Testis (tissue), 3 donors: ENCODE measurements around the gene TMEM9. TPM values are rescaled to one million over a fixed set of nuclear protein-coding genes. Genes with fewer than 3 reads are reported as not detected.
A peak's percentile ranks its signal among the peaks of the same experiment; 100 is the strongest.

ENCODE experiments used
- DNase-seq: peaks from one replicate; pipeline ENCODE4 v3.0.0-alpha.2; 2019
- H3K27ac ChIP-seq, 2 donors: fragments of 200-600 bp; sonication (generic); one replicate each; pipeline ENCODE4 v1.5.1; 2019
- H3K27me3 ChIP-seq: fragments of 200-600 bp; sonication (generic); one replicate; pipeline ENCODE4 v1.5.1; 2019
- H3K36me3 ChIP-seq: fragments of 200-600 bp; sonication (generic); one replicate; pipeline ENCODE4 v1.5.1; 2017; ENCODE audit warnings: low read depth; ENCODE audit errors: missing control alignments
- H3K4me1 ChIP-seq: fragments of 200-600 bp; sonication (generic); one replicate; pipeline ENCODE4 v1.5.1; 2019
- H3K4me3 ChIP-seq, 2 donors: fragments of 200-600 bp; sonication (generic); one replicate each; pipeline ENCODE4 v1.5.1; 2017 to 2019
- H3K9me3 ChIP-seq: fragments of 200-600 bp; sonication (generic); one replicate; pipeline ENCODE4 v1.5.1; 2017
- POLR2A ChIP-seq: fragments of 450-650 bp; IDR thresholded peaks from one replicate; pipeline ENCODE4 v1.6.1; 2017; ENCODE audit warnings: antibody characterized with exemption, mild to moderate bottlenecking, moderate library complexity
- WGBS, 2 donors: methylation state at CpG; one replicate each; pipeline ENCODE4 v1.1.5; 2018; 5-methylcytosine and 5-hydroxymethylcytosine counted together
- intact Hi-C: fragments of 100-400 bp; cut with DNase I; formaldehyde crosslinking; loops from one replicate; pipeline ENCODE4 v1.15.1; 2023; ENCODE audit warnings: low total_unique reads
- polyA plus RNA-seq: library from polyadenylated mRNA; stranded (reverse); fragments of 350-450 nt; fragmentation: Illumina TruSeq; extraction: RNeasy Lipid Tissue Mini Kit (QIAGEN cat#74804); gene quantifications from one replicate; pipeline ENCODE4 v1.2.3, GENCODE V29; 2014; ENCODE audit warnings: low read depth, low replicate concordance; ENCODE audit not compliant: insufficient read depth
- total RNA-seq, 2 donors: library from RNA; depleted of rRNA; stranded (reverse); fragments of >200 nt; gene quantifications; one replicate each; pipeline ENCODE4 v1.2.3, GENCODE V29; 2016
- TF ChIP-seq, protein P1 (sequence below), 3 experiments: fragments of 450-650 bp in 2 of 3; fragments of 200-600 bp in 1 of 3; sonication (generic) in 1 of 3; IDR thresholded peaks; one replicate each; pipeline ENCODE4 v1.5.1; 2016 to 2019; ENCODE audit warnings: antibody characterized with exemption in 3 of 3, mild to moderate bottlenecking in 2 of 3, moderate library complexity in 1 of 3

The TMEM9 gene
- total and polyA plus RNA-seq, 3 donors from 2014 or later, result 101 to 134 (median 124) TPM

DNA sequence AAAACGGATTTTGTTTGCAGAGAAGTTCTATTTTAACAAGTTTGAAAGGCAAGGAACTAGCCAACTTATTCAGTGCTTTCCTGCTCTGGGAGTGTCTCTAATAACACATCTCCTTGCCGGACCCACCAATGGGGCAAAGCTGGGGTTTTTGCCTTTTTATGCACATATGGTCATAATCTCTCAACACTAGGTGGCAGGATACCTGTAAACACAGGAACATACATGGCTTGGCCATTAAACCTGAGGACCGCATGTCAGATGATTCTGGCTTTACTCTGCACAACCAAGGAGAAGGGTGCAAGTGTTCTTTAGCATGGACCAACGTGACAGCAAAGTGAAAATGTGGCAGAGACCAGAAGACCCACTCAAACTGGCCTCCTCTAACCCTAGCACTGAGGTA, 4.9 kb downstream of the TMEM9 start:
- TF ChIP-seq POLR2A, result no peak
- TF ChIP-seq, protein P1, sequence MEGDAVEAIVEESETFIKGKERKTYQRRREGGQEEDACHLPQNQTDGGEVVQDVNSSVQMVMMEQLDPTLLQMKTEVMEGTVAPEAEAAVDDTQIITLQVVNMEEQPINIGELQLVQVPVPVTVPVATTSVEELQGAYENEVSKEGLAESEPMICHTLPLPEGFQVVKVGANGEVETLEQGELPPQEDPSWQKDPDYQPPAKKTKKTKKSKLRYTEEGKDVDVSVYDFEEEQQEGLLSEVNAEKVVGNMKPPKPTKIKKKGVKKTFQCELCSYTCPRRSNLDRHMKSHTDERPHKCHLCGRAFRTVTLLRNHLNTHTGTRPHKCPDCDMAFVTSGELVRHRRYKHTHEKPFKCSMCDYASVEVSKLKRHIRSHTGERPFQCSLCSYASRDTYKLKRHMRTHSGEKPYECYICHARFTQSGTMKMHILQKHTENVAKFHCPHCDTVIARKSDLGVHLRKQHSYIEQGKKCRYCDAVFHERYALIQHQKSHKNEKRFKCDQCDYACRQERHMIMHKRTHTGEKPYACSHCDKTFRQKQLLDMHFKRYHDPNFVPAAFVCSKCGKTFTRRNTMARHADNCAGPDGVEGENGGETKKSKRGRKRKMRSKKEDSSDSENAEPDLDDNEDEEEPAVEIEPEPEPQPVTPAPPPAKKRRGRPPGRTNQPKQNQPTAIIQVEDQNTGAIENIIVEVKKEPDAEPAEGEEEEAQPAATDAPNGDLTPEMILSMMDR (IDR thresholded peaks at IDR 0.05), result peak in 1 of 3 experiments; percentile 31
- no peak for DNase-seq
- Histone ChIP-seq H3K4me1 (peaks cover 11% of the 10 kb centered on the region), H3K27ac (no peak overlapping the region), H3K4me3 (no peak overlapping the region), H3K9me3 (no peaks in the 10 kb centered on the region), H3K36me3 (no peaks in the 10 kb centered on the region), H3K27me3 (no peaks in the 10 kb centered on the region)
- intact Hi-C loops, result no loop called here
- WGBS, 2 donors, result 76 to 82% methylated on average over 4 of the region's 4 CpGs

DNA sequence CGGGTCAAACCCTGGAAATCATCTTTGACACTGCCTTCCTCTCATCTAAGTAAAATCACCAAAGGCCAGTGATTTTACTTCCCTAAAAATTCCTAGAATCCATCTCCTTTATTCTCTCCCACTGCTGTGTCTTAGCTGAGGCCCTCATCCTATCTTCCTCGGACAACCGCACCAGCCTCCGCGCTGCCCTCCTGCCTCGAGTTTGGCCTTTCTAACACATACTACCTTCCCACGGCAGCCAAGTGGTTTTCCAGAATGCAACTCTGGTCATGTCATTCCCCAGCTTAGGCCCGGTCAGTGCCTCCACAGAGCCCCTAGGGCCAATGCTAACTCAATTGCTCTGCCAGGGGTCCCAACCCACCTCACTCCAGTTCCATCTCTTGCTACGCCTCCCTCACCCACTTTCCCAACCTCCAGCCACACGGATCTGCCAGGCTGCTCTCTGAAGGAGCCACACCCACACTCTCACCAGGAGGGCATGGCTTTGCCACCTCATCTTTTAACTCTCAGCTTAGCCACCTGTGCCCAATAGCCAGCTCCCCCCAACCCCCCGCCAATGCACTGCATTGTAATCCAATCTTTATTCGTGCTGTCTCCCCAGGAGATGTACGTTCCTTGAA, 6.8 kb downstream of the TMEM9 start:
- 94% methylated on average over 11 to 12 of the region's 13 CpGs for WGBS, 2 donors
- intact Hi-C loops, result no loop called here
- TF ChIP-seq, protein P1 (IDR thresholded peaks at IDR 0.05), result no peak
- no peak for TF ChIP-seq POLR2A
- Histone ChIP-seq H3K4me1 (peaks cover 9% of the 10 kb centered on the region), H3K36me3 (no peaks in the 10 kb centered on the region), H3K4me3 (no peak overlapping the region), H3K27me3 (no peaks in the 10 kb centered on the region), H3K9me3 (no peaks in the 10 kb centered on the region), H3K27ac (no peak overlapping the region)
- no peak for DNase-seq

DNA sequence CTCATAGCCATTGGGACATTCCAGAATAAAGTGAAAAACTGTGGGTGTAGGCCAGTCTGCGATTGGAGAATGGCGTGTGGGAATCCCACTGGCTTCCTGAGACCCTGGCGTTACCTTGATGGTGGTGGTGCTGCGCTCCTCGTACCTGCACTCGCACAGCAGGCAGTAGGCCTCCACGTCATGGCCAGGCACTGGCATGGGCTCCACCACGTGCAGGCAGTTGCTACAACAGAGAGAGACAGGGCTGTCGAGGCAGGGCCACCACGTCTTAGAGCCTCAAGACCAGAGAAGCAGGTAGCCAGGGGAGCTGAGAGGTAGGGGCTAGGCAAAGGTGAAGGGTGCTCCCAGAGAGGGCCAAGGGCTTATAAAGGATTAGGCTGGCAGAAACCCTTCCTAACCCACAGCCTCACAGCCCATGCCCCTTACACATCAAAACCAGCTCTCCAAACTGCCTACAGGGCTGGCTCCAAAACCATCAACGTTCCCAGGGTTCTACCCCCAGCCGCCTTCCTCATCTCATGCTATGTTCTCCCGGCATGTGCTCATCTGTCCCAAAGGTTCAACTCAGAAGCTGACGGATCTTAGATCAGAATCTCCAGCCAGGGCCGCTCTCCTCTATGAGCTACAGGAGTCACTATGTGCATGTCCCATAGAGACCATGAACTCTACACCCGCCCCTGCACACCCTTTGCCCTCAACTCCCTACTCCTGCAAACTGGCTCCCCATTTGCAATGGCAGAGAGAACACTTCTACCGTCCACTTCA, 7.5 kb downstream of the TMEM9 start:
- intact Hi-C loops, result no loop called here
- DNase-seq, result no peak
- no peak overlapping the region for H3K27ac ChIP-seq
- H3K36me3 ChIP-seq, result no peaks in the 10 kb centered on the region
- WGBS, 2 donors, result 82 to 92% methylated on average over 12 to 16 of the region's 17 CpGs
- no peaks in the 10 kb centered on the region for H3K9me3 ChIP-seq
- H3K27me3 ChIP-seq, result no peaks in the 10 kb centered on the region
- no peak overlapping the region for H3K4me3 ChIP-seq
- TF ChIP-seq, protein P1 (IDR thresholded peaks at IDR 0.05), result no peak
- TF ChIP-seq POLR2A, result no peak
- H3K4me1 ChIP-seq, result peaks cover 9% of the 10 kb centered on the region

DNA sequence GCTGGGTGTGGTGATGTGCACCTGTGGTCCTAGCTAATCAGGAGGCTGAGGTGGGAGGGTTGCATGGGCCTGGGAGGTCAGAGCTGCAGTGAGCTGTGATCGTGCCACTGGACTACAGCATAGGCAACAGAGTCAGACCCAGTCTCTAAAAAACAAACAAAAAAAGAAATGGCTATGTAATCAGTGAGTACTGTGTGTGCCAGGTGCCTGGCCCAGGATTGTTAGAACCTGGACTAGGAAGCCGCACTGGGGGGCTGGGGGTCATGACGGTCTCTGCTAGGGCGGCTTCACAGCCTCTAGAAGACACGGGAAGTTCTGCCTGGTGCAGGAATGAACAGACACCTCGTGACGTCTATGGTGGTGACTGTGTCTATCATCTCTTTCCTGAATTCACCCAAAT, 8.5 kb downstream of the TMEM9 start:
- H3K36me3 ChIP-seq, result no peaks in the 10 kb centered on the region
- H3K4me3 ChIP-seq, result no peak overlapping the region
- intact Hi-C loops, result no loop called here
- no peaks in the 10 kb centered on the region for H3K27me3 ChIP-seq
- H3K4me1 ChIP-seq, result peaks cover 9% of the 10 kb centered on the region
- no peak for DNase-seq
- TF ChIP-seq POLR2A, result no peak
- H3K9me3 ChIP-seq, result no peaks in the 10 kb centered on the region
- 86 to 94% methylated on average over 7 of the region's 7 CpGs for WGBS, 2 donors
- H3K27ac ChIP-seq, result no peak overlapping the region

DNA sequence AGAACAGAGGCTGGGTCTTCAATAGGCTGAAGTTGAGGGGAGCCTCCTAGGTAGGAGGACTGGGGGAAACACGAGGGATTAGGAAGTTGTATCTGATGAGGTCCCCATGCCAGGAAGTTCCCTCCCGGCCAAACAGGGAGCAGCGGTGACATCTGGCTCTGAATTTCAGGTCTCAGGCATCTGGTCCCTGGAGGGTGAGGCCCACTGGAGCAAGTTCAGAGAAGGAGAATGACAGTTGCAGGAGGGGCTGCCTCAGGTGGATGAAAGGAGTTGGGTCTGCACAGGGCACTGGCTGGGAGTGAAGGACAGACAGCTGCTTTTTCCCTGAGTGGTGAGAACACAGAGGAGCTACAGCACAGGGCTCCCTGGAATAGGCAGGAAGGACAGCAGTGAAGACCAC, 9.1 kb downstream of the TMEM9 start:
- 83 to 91% methylated on average over 3 of the region's 3 CpGs for WGBS, 2 donors
- peaks cover 9% of the 10 kb centered on the region for H3K4me1 ChIP-seq
- H3K36me3 ChIP-seq, result no peaks in the 10 kb centered on the region
- no peak overlapping the region for H3K4me3 ChIP-seq
- intact Hi-C loops, result no loop called here
- H3K27me3 ChIP-seq, result no peaks in the 10 kb centered on the region
- H3K27ac ChIP-seq, result no peak overlapping the region
- DNase-seq, result no peak
- H3K9me3 ChIP-seq, result no peaks in the 10 kb centered on the region
- TF ChIP-seq, protein P1 (IDR thresholded peaks at IDR 0.05), result no peak
- no peak for TF ChIP-seq POLR2A
